ENCODE data around the gene RXFP3.

GRCh38 chr5:33905381-33905780 lies 30.8 kb upstream of the RXFP3 start:
- TF ChIP-seq CTCF (IDR thresholded peaks at IDR 0.05) (no peak), POLR2A (IDR thresholded peaks at IDR 0.05) (no peak), POLR2AphosphoS5 (IDR thresholded peaks at IDR 0.05) (no peak)
